DMS79 treated with DMSO at 0.1 percent for 48 hours (cell line): Measurements from ENCODE around the gene FRYL.

Source experiments
- DNase-seq: peaks from one replicate; lab custom pipeline; 2025; lab: John Stamatoyannopoulos, UW

FRYL gene

GRCh38 chr4:48603366-48604003 lies 176.6 kb downstream of the FRYL start:
- no peak for DNase-seq

GRCh38 chr4:48602763-48603162 lies 177.3 kb downstream of the FRYL start:
- no peak for DNase-seq

GRCh38 chr4:48602222-48602621 lies 177.9 kb downstream of the FRYL start:
- DNase-seq, result no peak

GRCh38 chr4:48596336-48596735 lies 183.7 kb downstream of the FRYL start:
- no peak for DNase-seq

- DNase-seq, result no peak
These were observed 185.9 kb downstream of the FRYL start for GRCh38 chr4:48594180-48594579.

- no peak for DNase-seq
These were observed 188.7 kb downstream of the FRYL start for GRCh38 chr4:48591372-48591771.

GRCh38 chr4:48590884-48591283 lies 189.2 kb downstream of the FRYL start:
- DNase-seq, result no peak

GRCh38 chr4:48589098-48589445 lies 191.0 kb downstream of the FRYL start:
- no peak for DNase-seq

- DNase-seq, result no peak
These were observed 191.6 kb downstream of the FRYL start for GRCh38 chr4:48588230-48589097.

GRCh38 chr4:48585401-48585800 lies 194.7 kb downstream of the FRYL start:
- DNase-seq, result no peak

GRCh38 chr4:48578132-48578968 lies 201.7 kb downstream of the FRYL start:
- DNase-seq, result peak; percentile 44

- DNase-seq, result no peak
These were observed 204.1 kb downstream of the FRYL start for GRCh38 chr4:48575964-48576363.

GRCh38 chr4:48571471-48571870 lies 208.6 kb downstream of the FRYL start:
- no peak for DNase-seq

- no peak for DNase-seq
These were observed 209.3 kb downstream of the FRYL start for GRCh38 chr4:48570646-48571220.

- no peak for DNase-seq
These were observed 214.1 kb downstream of the FRYL start for GRCh38 chr4:48566034-48566384.

- DNase-seq, result no peak
These were observed 214.6 kb downstream of the FRYL start for GRCh38 chr4:48565362-48566033.

- DNase-seq, result no peak
These were observed 215.9 kb downstream of the FRYL start for GRCh38 chr4:48564151-48564550.

GRCh38 chr4:48558819-48559218 lies 221.3 kb downstream of the FRYL start:
- DNase-seq, result no peak

GRCh38 chr4:48558026-48558425 lies 222.1 kb downstream of the FRYL start:
- DNase-seq, result no peak

- no peak for DNase-seq
These were observed 222.6 kb downstream of the FRYL start for GRCh38 chr4:48557478-48557877.

- no peak for DNase-seq
These were observed 223.8 kb downstream of the FRYL start for GRCh38 chr4:48556268-48556667.

GRCh38 chr4:48554606-48555005 lies 225.5 kb downstream of the FRYL start:
- no peak for DNase-seq
